CD4-positive, CD25-positive, alpha-beta regulatory T cell (primary cell): Measurements from ENCODE around the gene RAB26. TPM values are rescaled to one million over a fixed set of nuclear protein-coding genes. Genes with fewer than 3 reads are reported as not detected.

Source experiments
- ATAC-seq, 2 donors: fragments of 150-1000 bp; cut with Tn5 transposase; one replicate each; pipeline ENCODE4 v1.10.0; 2021; ENCODE audit warnings: low read depth in 2 of 2, moderate number of reproducible peaks in 2 of 2, moderate library complexity in 1 of 2
- DNase-seq, 3 donors: peaks; one replicate each; pipeline versions ENCODE4 v3.0.0 to v3.0.0-alpha.2; 2012 to 2022; ENCODE audit warnings: mixed read lengths in 1 of 3
- H3K27ac ChIP-seq: one replicate; pipeline ENCODE4 v1.7.0; 2013; ENCODE audit warnings: mild to moderate bottlenecking, low read length; ENCODE audit not compliant: insufficient read depth, poor library complexity, severe bottlenecking
- H3K27me3 ChIP-seq: one replicate; pipeline ENCODE4 v1.7.0; 2013; ENCODE audit warnings: low read length; ENCODE audit not compliant: control insufficient read depth, insufficient read depth
- H3K36me3 ChIP-seq: one replicate; pipeline ENCODE4 v1.7.0; 2013; ENCODE audit warnings: mild to moderate bottlenecking, low read length, moderate library complexity; ENCODE audit not compliant: control insufficient read depth, insufficient read depth
- H3K4me1 ChIP-seq: 2 replicates; pipeline ENCODE4 v1.7.0; 2013; ENCODE audit warnings: mild to moderate bottlenecking, low read length; ENCODE audit not compliant: insufficient read depth, control insufficient read depth, poor library complexity, severe bottlenecking
- H3K4me3 ChIP-seq: one replicate; pipeline ENCODE4 v1.7.0; 2013; ENCODE audit warnings: low read depth, mild to moderate bottlenecking, low read length, moderate library complexity
- H3K9me3 ChIP-seq, 2 experiments: 1 replicate in 1 of 2; 2 replicates in 1 of 2; pipeline ENCODE4 v1.7.0; 2013; ENCODE audit warnings: low read length in 2 of 2, mild to moderate bottlenecking in 1 of 2, moderate library complexity in 1 of 2; ENCODE audit not compliant: control insufficient read depth in 2 of 2
- H3K27ac Mint-ChIP-seq, 3 donors: one replicate each; pipeline ENCODE4 v1.8.0; 2020 to 2022; ENCODE audit warnings: mild to moderate bottlenecking in 3 of 3, mixed read lengths in 3 of 3, moderate library complexity in 2 of 3
- H3K27me3 Mint-ChIP-seq: one replicate; pipeline ENCODE4 v1.8.0; 2022; ENCODE audit warnings: mild to moderate bottlenecking, mixed read lengths
- H3K36me3 Mint-ChIP-seq: one replicate; pipeline ENCODE4 v1.8.0; 2020; ENCODE audit warnings: mixed read lengths
- H3K4me1 Mint-ChIP-seq, 4 donors: one replicate each; pipeline ENCODE4 v1.8.0; 2020 to 2022; ENCODE audit warnings: mixed read lengths in 4 of 4, mild to moderate bottlenecking in 1 of 4
- H3K4me3 Mint-ChIP-seq, 4 donors: one replicate each; pipeline ENCODE4 v1.8.0; 2020 to 2022; ENCODE audit warnings: mild to moderate bottlenecking in 4 of 4, mixed read lengths in 4 of 4, moderate library complexity in 3 of 4
- H3K9me3 Mint-ChIP-seq, 7 donors: one replicate each; pipeline ENCODE4 v1.8.0; 2020 to 2022; ENCODE audit warnings: mixed read lengths in 7 of 7, mild to moderate bottlenecking in 3 of 7, moderate library complexity in 2 of 7
- polyA plus RNA-seq, 4 donors: library from polyadenylated mRNA; unstranded; fragments of 300-500 nt; fragmentation: Illumina TruSeq; gene quantifications; one replicate each; pipeline ENCODE4 v1.2.3, GENCODE V29; 2021
- total RNA-seq: library from RNA; stranded (reverse); gene quantifications from one replicate; pipeline ENCODE4 v1.2.3, GENCODE V29; 2022

Gene RAB26
- total and polyA plus RNA-seq, 5 donors from 2014 or later: 0.38 to 1.2 (median 0.93) TPM; not detected in 1

- Mint-ChIP-seq H3K27ac (no peak overlapping the region), H3K36me3 (no peaks in the 10 kb centered on the region), H3K27me3 (no peaks in the 10 kb centered on the region), H3K9me3 (no peaks in the 10 kb centered on the region), H3K4me3 (no peak overlapping the region), H3K4me1 (peaks cover 0 to 11% (median 0%) of the 10 kb centered on the region in 4 donors)
- Histone ChIP-seq H3K36me3 (peaks cover 9% of the 10 kb centered on the region), H3K4me3 (no peak overlapping the region), H3K27ac (no peak overlapping the region), H3K9me3 (no peaks in the 10 kb centered on the region), H3K4me1 (peaks cover 4% of the 10 kb centered on the region), H3K27me3 (no peaks in the 10 kb centered on the region)
- DNase-seq (no peak), ATAC-seq (no peak)
These were observed 14.3 kb downstream of the RAB26 start for GRCh38 chr16:2162676-2163118.

- peaks cover 9% of the 10 kb centered on the region for H3K36me3 ChIP-seq
- peaks cover 0 to 10% (median 0%) of the 10 kb centered on the region in 4 donors for H3K4me1 Mint-ChIP-seq
- H3K27ac ChIP-seq: no peak overlapping the region
- H3K27me3 ChIP-seq: no peaks in the 10 kb centered on the region
- no peaks in the 10 kb centered on the region for H3K9me3 Mint-ChIP-seq
- H3K9me3 ChIP-seq: no peaks in the 10 kb centered on the region
- no peak for DNase-seq
- H3K27ac Mint-ChIP-seq: no peak overlapping the region
- peaks cover 3% of the 10 kb centered on the region for H3K36me3 Mint-ChIP-seq
- H3K4me3 Mint-ChIP-seq: no peak overlapping the region
- H3K4me3 ChIP-seq: no peak overlapping the region
- H3K4me1 ChIP-seq: peaks cover 3% of the 10 kb centered on the region
- peak in 1 of 2 donors; percentile 43 for ATAC-seq
- no peaks in the 10 kb centered on the region for H3K27me3 Mint-ChIP-seq
These were observed 14.9 kb downstream of the RAB26 start for GRCh38 chr16:2163211-2163881.

- Mint-ChIP-seq H3K36me3 (peaks cover 3% of the 10 kb centered on the region), H3K4me1 (peaks cover 0 to 7% (median 0%) of the 10 kb centered on the region in 4 donors), H3K9me3 (no peaks in the 10 kb centered on the region), H3K27me3 (no peaks in the 10 kb centered on the region), H3K4me3 (no peak overlapping the region), H3K27ac (no peak overlapping the region)
- no peak overlapping the region for H3K4me3 ChIP-seq
- H3K27ac ChIP-seq: no peak overlapping the region
- H3K9me3 ChIP-seq: no peaks in the 10 kb centered on the region
- DNase-seq (no peak), ATAC-seq (no peak)
- peaks cover 9% of the 10 kb centered on the region for H3K36me3 ChIP-seq
- H3K4me1 ChIP-seq: no peaks in the 10 kb centered on the region
- H3K27me3 ChIP-seq: no peaks in the 10 kb centered on the region
These were observed 17.4 kb downstream of the RAB26 start for GRCh38 chr16:2165861-2166260.

GRCh38 chr16:2166263-2167067 is 18.0 kb downstream of the RAB26 start:
- no peaks in the 10 kb centered on the region for H3K9me3 Mint-ChIP-seq
- no peaks in the 10 kb centered on the region for H3K9me3 ChIP-seq
- H3K4me1 ChIP-seq: no peaks in the 10 kb centered on the region
- DNase-seq: no peak
- H3K4me3 Mint-ChIP-seq: no peak overlapping the region
- peaks cover 9% of the 10 kb centered on the region for H3K36me3 ChIP-seq
- H3K27ac Mint-ChIP-seq: peak overlapping the region in 1 of 3 donors; percentile 25
- no peaks in the 10 kb centered on the region for H3K27me3 ChIP-seq
- no peak for ATAC-seq
- no peak overlapping the region for H3K4me3 ChIP-seq
- peaks cover 3% of the 10 kb centered on the region for H3K36me3 Mint-ChIP-seq
- H3K27ac ChIP-seq: no peak overlapping the region
- no peaks in the 10 kb centered on the region for H3K27me3 Mint-ChIP-seq
- H3K4me1 Mint-ChIP-seq: peaks cover 0 to 7% (median 0%) of the 10 kb centered on the region in 4 donors

- H3K9me3 ChIP-seq: no peaks in the 10 kb centered on the region
- Mint-ChIP-seq H3K27ac (no peak overlapping the region), H3K4me3 (no peak overlapping the region), H3K4me1 (peaks cover 0 to 3% (median 0%) of the 10 kb centered on the region in 4 donors), H3K36me3 (peaks cover 6% of the 10 kb centered on the region), H3K27me3 (no peaks in the 10 kb centered on the region), H3K9me3 (no peaks in the 10 kb centered on the region)
- H3K4me3 ChIP-seq: no peak overlapping the region
- DNase-seq (no peak), ATAC-seq (no peak)
- H3K36me3 ChIP-seq: peaks cover 9% of the 10 kb centered on the region
- H3K27me3 ChIP-seq: no peaks in the 10 kb centered on the region
- H3K4me1 ChIP-seq: no peaks in the 10 kb centered on the region
- no peak overlapping the region for H3K27ac ChIP-seq
These were observed 18.7 kb downstream of the RAB26 start for GRCh38 chr16:2167068-2167638.

- Mint-ChIP-seq H3K36me3 (peaks cover 11% of the 10 kb centered on the region), H3K27ac (no peak overlapping the region), H3K4me3 (no peak overlapping the region), H3K4me1 (peaks cover 0 to 3% (median 0%) of the 10 kb centered on the region in 4 donors), H3K27me3 (no peaks in the 10 kb centered on the region), H3K9me3 (no peaks in the 10 kb centered on the region)
- Histone ChIP-seq H3K27me3 (no peaks in the 10 kb centered on the region), H3K9me3 (no peaks in the 10 kb centered on the region), H3K4me1 (no peaks in the 10 kb centered on the region), H3K27ac (no peak overlapping the region), H3K36me3 (peaks cover 20% of the 10 kb centered on the region), H3K4me3 (no peak overlapping the region)
- ATAC-seq (no peak), DNase-seq (no peak)
These were observed 21.7 kb downstream of the RAB26 start for GRCh38 chr16:2170080-2170479.

GRCh38 chr16:2170587-2171435 is 22.4 kb downstream of the RAB26 start:
- ATAC-seq: no peak
- Mint-ChIP-seq H3K9me3 (no peaks in the 10 kb centered on the region), H3K27ac (no peak overlapping the region), H3K4me3 (no peak overlapping the region), H3K27me3 (no peaks in the 10 kb centered on the region), H3K36me3 (peaks cover 12% of the 10 kb centered on the region), H3K4me1 (peaks cover 0 to 3% (median 0%) of the 10 kb centered on the region in 4 donors)
- Histone ChIP-seq H3K4me3 (no peak overlapping the region), H3K9me3 (no peaks in the 10 kb centered on the region), H3K36me3 (peaks cover 27% of the 10 kb centered on the region), H3K27ac (no peak overlapping the region), H3K4me1 (no peaks in the 10 kb centered on the region), H3K27me3 (no peaks in the 10 kb centered on the region)
- DNase-seq: no peak
